ENCODE data around the gene OSBPL10.

- TF ChIP-seq EZH2 (IDR thresholded peaks at IDR 0.05; ENCODE audit: insufficient read depth, poor library complexity, severe bottlenecking) (no peak), EZH2phosphoT487 (IDR thresholded peaks at IDR 0.05; ENCODE audit: insufficient read depth, low read depth) (no peak)
Measured at GRCh38 chr3:31859245-31859644, 121.8 kb downstream of the OSBPL10 start.

Data from GM23248 (cell line).